ENCODE data around the gene NDFIP2. TPM values are rescaled to one million over a fixed set of nuclear protein-coding genes. Genes with fewer than 3 reads are reported as not detected.

NDFIP2 gene
- total RNA-seq, 4 donors from 2014 or later = 78.6 to 83.2 (median 80.7) TPM

DNA sequence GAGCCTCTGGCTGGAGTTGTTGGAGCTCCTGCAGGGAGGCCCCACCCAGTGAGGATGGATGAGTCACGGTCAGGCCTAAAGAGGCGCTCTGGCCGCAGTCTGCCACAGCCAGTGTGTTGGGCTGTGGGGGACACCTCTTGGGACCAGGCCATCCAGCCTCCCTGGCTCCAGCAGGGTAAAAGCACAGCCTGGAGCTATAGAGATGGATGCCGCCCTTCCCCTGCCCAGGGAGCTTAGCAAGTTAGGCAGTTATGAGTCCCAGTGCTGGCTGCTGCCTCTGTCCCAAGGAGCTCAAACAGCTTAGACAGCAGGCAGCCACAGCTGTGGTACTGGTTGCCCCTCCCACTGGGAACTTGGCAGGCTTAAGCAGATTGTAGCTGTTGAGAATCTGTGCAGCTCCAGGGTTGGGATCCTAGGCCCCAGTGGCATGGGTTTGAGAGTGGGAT lies 100.9 kb downstream of the NDFIP2 start:
- WGBS, 2 donors = 53 to 63% methylated on average over 2 to 3 of the region's 4 CpGs
- intact Hi-C loops (cut with DNase I; ENCODE audit: low total_unique reads) = no loop called here
- no peak overlapping the region for H3K4me3 ChIP-seq (ENCODE audit: low read depth, poor library complexity, severe bottlenecking)
- peak; percentile 27 to 84 for DNase-seq (ENCODE audit: low spot score in 2 of 2)
- no peak for TF ChIP-seq POLR2A (IDR thresholded peaks at IDR 0.05)
- TF ChIP-seq, protein P1, sequence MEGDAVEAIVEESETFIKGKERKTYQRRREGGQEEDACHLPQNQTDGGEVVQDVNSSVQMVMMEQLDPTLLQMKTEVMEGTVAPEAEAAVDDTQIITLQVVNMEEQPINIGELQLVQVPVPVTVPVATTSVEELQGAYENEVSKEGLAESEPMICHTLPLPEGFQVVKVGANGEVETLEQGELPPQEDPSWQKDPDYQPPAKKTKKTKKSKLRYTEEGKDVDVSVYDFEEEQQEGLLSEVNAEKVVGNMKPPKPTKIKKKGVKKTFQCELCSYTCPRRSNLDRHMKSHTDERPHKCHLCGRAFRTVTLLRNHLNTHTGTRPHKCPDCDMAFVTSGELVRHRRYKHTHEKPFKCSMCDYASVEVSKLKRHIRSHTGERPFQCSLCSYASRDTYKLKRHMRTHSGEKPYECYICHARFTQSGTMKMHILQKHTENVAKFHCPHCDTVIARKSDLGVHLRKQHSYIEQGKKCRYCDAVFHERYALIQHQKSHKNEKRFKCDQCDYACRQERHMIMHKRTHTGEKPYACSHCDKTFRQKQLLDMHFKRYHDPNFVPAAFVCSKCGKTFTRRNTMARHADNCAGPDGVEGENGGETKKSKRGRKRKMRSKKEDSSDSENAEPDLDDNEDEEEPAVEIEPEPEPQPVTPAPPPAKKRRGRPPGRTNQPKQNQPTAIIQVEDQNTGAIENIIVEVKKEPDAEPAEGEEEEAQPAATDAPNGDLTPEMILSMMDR (IDR thresholded peaks at IDR 0.05) = no peak

DNA sequence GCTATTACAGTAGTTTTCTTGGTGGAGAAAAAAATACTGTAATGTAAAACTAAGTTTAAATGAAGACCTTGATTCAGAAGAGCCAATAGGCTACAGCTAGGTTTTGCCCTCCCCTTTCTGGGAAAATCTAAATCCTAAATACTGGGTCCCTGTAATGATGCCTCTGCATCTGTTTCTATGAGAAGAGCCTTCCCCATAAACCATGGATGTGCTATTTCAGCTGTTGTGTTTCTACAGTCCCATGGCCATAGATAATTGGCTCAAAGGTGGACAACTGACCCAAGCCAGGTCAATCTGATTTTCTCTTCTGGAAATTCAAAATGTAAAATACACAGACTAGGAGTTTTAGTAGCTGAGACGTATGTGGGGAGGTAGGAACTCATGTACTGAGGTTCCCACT lies 101.9 kb downstream of the NDFIP2 start:
- DNase-seq (ENCODE audit: low spot score in 2 of 2) = no peak
- 84 to 94% methylated on average over 1 of the region's 1 CpG for WGBS, 2 donors
- H3K4me3 ChIP-seq (ENCODE audit: low read depth, poor library complexity, severe bottlenecking) = no peak overlapping the region
- intact Hi-C loops (cut with DNase I; ENCODE audit: low total_unique reads) = no loop called here
- TF ChIP-seq, protein P1 (IDR thresholded peaks at IDR 0.05) = no peak
- TF ChIP-seq POLR2A (IDR thresholded peaks at IDR 0.05) = no peak

DNA sequence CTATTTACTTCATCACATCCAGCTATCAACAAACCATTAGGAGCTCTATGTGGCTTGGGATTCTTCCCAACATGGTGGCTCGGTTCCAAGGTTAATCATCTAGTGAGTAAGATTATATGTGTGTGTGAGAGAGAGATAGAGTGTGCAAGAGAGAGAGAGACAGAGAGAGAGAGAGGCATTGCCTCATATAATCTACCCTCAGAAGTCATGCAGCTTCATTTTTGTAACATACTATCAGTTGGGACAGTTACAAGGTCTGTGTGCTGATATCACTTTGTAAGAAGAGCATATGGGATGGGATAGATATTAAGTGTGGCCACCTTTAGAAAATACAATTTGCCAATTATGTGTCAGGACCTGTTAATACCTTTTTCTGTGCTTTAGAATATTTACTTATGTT lies 104.1 kb downstream of the NDFIP2 start:
- intact Hi-C loops (cut with DNase I; ENCODE audit: low total_unique reads) = no loop called here
- TF ChIP-seq, protein P1 (IDR thresholded peaks at IDR 0.05) = no peak
- TF ChIP-seq POLR2A (IDR thresholded peaks at IDR 0.05) = no peak
- H3K4me3 ChIP-seq (ENCODE audit: low read depth, poor library complexity, severe bottlenecking) = no peak overlapping the region
- DNase-seq (ENCODE audit: low spot score in 2 of 2) = no peak
- 63 to 91% methylated on average over 1 of the region's 1 CpG for WGBS, 2 donors

DNA sequence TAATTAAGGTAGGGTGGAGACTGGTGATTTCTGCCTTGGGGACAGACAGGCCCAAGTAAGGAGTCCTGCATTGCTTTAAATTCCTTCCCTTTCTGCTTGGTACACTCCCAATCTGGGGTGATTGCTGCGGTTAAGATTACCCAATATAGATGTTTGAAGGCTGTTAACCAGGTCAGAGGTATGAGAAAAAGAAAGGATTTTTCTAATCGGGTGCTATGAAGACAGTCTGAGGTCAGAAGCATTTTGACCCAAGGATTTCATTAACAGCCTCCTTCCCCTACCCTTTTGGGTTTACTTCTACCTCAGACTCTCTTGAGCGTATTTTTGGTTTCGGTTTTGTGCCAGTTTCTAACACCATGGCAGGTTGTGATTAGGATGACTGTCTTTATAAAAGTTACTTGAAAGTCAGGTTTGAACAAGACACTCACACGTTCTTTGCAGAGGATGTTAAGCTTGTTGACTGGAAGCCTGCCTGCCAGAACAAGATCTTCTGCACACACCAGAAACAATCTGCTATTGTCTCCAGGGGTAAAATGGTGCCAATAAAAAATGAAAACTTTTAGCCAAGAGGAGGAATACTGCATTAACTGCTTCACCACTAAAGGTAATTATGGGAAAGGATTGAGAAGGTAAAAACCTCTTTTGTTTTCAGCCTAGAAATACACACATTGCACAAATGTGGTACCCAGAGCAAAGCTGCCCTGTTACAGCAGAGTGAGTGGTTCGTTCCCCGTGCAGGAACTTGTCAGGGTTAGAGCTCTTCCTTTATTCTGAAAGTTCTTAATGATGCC lies 108.8 kb downstream of the NDFIP2 start:
- TF ChIP-seq POLR2A (IDR thresholded peaks at IDR 0.05) = no peak
- TF ChIP-seq, protein P1 (IDR thresholded peaks at IDR 0.05) = no peak
- peak in 1 of 2 donors; percentile 54 for DNase-seq (ENCODE audit: low spot score in 2 of 2)
- intact Hi-C loops (cut with DNase I; ENCODE audit: low total_unique reads) = no loop called here
- H3K4me3 ChIP-seq (ENCODE audit: low read depth, poor library complexity, severe bottlenecking) = no peak overlapping the region
- 27 to 37% methylated on average over 7 of the region's 7 CpGs for WGBS, 2 donors

DNA sequence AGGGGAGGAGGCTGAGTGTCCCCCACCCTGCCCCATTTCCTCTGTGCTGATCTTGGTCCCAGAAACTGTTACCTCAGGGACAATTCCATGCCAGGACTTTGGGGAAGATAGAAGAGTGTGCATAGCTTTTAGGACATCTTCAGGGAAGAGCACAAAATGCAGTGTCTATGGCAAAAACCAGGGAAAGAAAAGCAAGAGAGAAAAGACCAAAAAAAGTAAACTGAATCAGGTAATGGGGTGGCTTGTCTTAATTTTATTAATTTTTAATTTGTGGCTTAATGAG lies 109.4 kb downstream of the NDFIP2 start:
- intact Hi-C loops (cut with DNase I; ENCODE audit: low total_unique reads) = no loop called here
- no peak for TF ChIP-seq POLR2A (IDR thresholded peaks at IDR 0.05)
- TF ChIP-seq, protein P1 (IDR thresholded peaks at IDR 0.05) = no peak
- DNase-seq (ENCODE audit: low spot score in 2 of 2) = no peak
- no peak overlapping the region for H3K4me3 ChIP-seq (ENCODE audit: low read depth, poor library complexity, severe bottlenecking)

DNA sequence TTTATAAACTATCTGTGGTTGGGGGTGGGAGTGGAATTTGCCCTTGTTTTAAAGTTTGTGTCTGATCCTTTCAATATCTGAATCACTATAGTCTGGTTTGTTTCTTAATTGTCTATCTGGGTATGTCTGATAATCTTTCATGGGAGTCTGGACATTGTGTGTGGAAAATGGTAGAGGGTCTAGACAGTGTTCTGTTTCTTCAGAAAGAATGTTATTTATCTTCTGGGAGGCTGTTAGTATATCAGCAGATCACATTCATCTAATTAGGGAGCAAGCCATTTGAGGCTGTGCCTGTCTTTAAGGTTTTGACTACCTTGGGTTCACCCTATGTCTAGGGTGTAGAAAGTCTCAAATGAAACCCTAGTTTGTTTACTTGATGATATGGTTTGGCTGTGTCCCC lies 110.5 kb downstream of the NDFIP2 start:
- intact Hi-C loops (cut with DNase I; ENCODE audit: low total_unique reads) = no loop called here
- no peak for DNase-seq (ENCODE audit: low spot score in 2 of 2)
- no peak for TF ChIP-seq POLR2A (IDR thresholded peaks at IDR 0.05)
- TF ChIP-seq, protein P1 (IDR thresholded peaks at IDR 0.05) = no peak
- no peak overlapping the region for H3K4me3 ChIP-seq (ENCODE audit: low read depth, poor library complexity, severe bottlenecking)
